ENCODE results near the gene FAN1. TPM values are rescaled to one million over a fixed set of nuclear protein-coding genes. Genes with fewer than 3 reads are reported as not detected.

Gene FAN1
- 17.2 and 21.9 TPM in 2 replicates for total RNA-seq (2014; rRNA removed; shearing (Covaris generic))
- 12.5 and 14.6 TPM in 2 replicates for polyA plus RNA-seq (2016; fragmentation: Nextera tagmentation; extraction: Ambion mirVana)

- Histone ChIP-seq H3K79me2 (ENCODE audit: insufficient read depth) (peaks cover 4% of the 10 kb centered on the region; the same call in 1 of the 2 replicates), H3K9ac (peak within 1 kb of the TSS; percentile 84), H3K27me3 (replicated peaks; ENCODE audit: insufficient read depth) (no peaks in the 10 kb centered on the region), H3K4me2 (ENCODE audit: unreplicated experiment) (peak within 1 kb of the TSS; percentile 100), H3K4me1 (ENCODE audit: insufficient read depth) (peaks cover 3% of the 10 kb centered on the region; the same call in 1 of the 2 replicates), H3F3A (ENCODE audit: insufficient read depth) (no peaks in the 10 kb centered on the region), H3K4me3 (peak within 1 kb of the TSS; percentile 99), H3K27ac (peak within 1 kb of the TSS; percentile 56), H3K9me3 (ENCODE audit: low read depth) (no peaks in the 10 kb centered on the region), H3K9me2 (ENCODE audit: insufficient read depth) (no peaks in the 10 kb centered on the region), H4K20me1 (ENCODE audit: insufficient read depth) (no peaks in the 10 kb centered on the region), H2AFZ (peak within 1 kb of the TSS; percentile 99), H3K36me3 (ENCODE audit: low read depth) (0 out of 2 replicates have a peak, but pooled peaks cover 2% of the 10 kb centered on the region)
- TF ChIP-seq EZH2 (IDR thresholded peaks at IDR 0.05; ENCODE audit: insufficient read depth, poor library complexity, severe bottlenecking) (no peak), EZH2phosphoT487 (IDR thresholded peaks at IDR 0.05; ENCODE audit: insufficient read depth, low read depth) (no peak)
- peak; percentile 93 for DNase-seq
- 1% methylated on average over 57 to 65 of the region's 65 CpGs for WGBS, 2 experiments (ENCODE audit: low coverage in 1 of 2, low lambda C conversion rate in 2 of 2, missing lambda C conversion rate in 2 of 2)
- in situ Hi-C loops (cut with MboI): no loop called here
Measured at GRCh38 chr15:30903497-30904187, at the start of gene FAN1. Gene FAN1 (plus strand): TSS chr15:30903915. CDS start chr15:30904664, 749 bp downstream.

- TF ChIP-seq EZH2 (IDR thresholded peaks at IDR 0.05; ENCODE audit: insufficient read depth, poor library complexity, severe bottlenecking) (no peak), EZH2phosphoT487 (IDR thresholded peaks at IDR 0.05; ENCODE audit: insufficient read depth, low read depth) (no peak)
- Histone ChIP-seq H3F3A (ENCODE audit: insufficient read depth) (no peaks in the 10 kb centered on the region), H3K9ac (no peak overlapping the region), H3K4me1 (ENCODE audit: insufficient read depth) (no peaks in the 10 kb centered on the region), H3K9me3 (ENCODE audit: low read depth) (no peaks in the 10 kb centered on the region), H4K20me1 (ENCODE audit: insufficient read depth) (no peaks in the 10 kb centered on the region), H3K36me3 (ENCODE audit: low read depth) (no peaks in the 10 kb centered on the region), H3K27me3 (replicated peaks; ENCODE audit: insufficient read depth) (no peaks in the 10 kb centered on the region; the same call in 1 of the 2 replicates), H3K79me2 (ENCODE audit: insufficient read depth) (no peaks in the 10 kb centered on the region), H2AFZ (peak overlapping the region; percentile 52; the same call in 1 of the 2 replicates), H3K27ac (no peak overlapping the region), H3K4me2 (ENCODE audit: unreplicated experiment) (no peak overlapping the region), H3K9me2 (ENCODE audit: insufficient read depth) (no peaks in the 10 kb centered on the region), H3K4me3 (no peak overlapping the region)
- WGBS, 2 experiments (ENCODE audit: low coverage in 1 of 2, low lambda C conversion rate in 2 of 2, missing lambda C conversion rate in 2 of 2): 3 to 5% methylated on average over 7 of the region's 7 CpGs
- in situ Hi-C loops (cut with MboI): no loop called here
- DNase-seq: peak; percentile 61
Measured at GRCh38 chr15:30859091-30859874, 44.4 kb upstream of the FAN1 start.

GRCh38 chr15:30865257-30865656, 38.5 kb upstream of the FAN1 start:
- no peaks in the 10 kb centered on the region for H3K4me1 ChIP-seq (ENCODE audit: insufficient read depth)
- H2AFZ ChIP-seq: no peak overlapping the region
- H3F3A ChIP-seq (ENCODE audit: insufficient read depth): no peaks in the 10 kb centered on the region
- H4K20me1 ChIP-seq (ENCODE audit: insufficient read depth): no peaks in the 10 kb centered on the region
- no peak overlapping the region for H3K4me2 ChIP-seq (ENCODE audit: unreplicated experiment)
- H3K27ac ChIP-seq: no peak overlapping the region
- no peaks in the 10 kb centered on the region for H3K36me3 ChIP-seq (ENCODE audit: low read depth)
- H3K27me3 ChIP-seq (replicated peaks; ENCODE audit: insufficient read depth): no peaks in the 10 kb centered on the region
- peaks cover 2% of the 10 kb centered on the region; the same call in 1 of the 2 replicates for H3K9me2 ChIP-seq (ENCODE audit: insufficient read depth)
- no peak overlapping the region for H3K4me3 ChIP-seq
- in situ Hi-C loops (cut with MboI): no loop called here
- no peak for DNase-seq
- no peak overlapping the region for H3K9ac ChIP-seq
- no peaks in the 10 kb centered on the region for H3K79me2 ChIP-seq (ENCODE audit: insufficient read depth)
- no peak for TF ChIP-seq EZH2 (IDR thresholded peaks at IDR 0.05; ENCODE audit: insufficient read depth, poor library complexity, severe bottlenecking)
- no peak for TF ChIP-seq EZH2phosphoT487 (IDR thresholded peaks at IDR 0.05; ENCODE audit: insufficient read depth, low read depth)
- H3K9me3 ChIP-seq (ENCODE audit: low read depth): no peaks in the 10 kb centered on the region

- no peaks in the 10 kb centered on the region for H3K79me2 ChIP-seq (ENCODE audit: insufficient read depth)
- in situ Hi-C loops (cut with MboI): no loop called here
- no peaks in the 10 kb centered on the region for H3F3A ChIP-seq (ENCODE audit: insufficient read depth)
- H3K27me3 ChIP-seq (replicated peaks; ENCODE audit: insufficient read depth): no peaks in the 10 kb centered on the region
- DNase-seq: no peak
- H3K9me3 ChIP-seq (ENCODE audit: low read depth): no peaks in the 10 kb centered on the region
- H3K9me2 ChIP-seq (ENCODE audit: insufficient read depth): peaks cover 2% of the 10 kb centered on the region; the same call in 1 of the 2 replicates
- WGBS, 2 experiments (ENCODE audit: low coverage in 1 of 2, low lambda C conversion rate in 2 of 2, missing lambda C conversion rate in 2 of 2): 26 to 35% methylated on average over 1 of the region's 1 CpG
- no peaks in the 10 kb centered on the region for H4K20me1 ChIP-seq (ENCODE audit: insufficient read depth)
- H3K4me1 ChIP-seq (ENCODE audit: insufficient read depth): no peaks in the 10 kb centered on the region
- no peak overlapping the region for H3K27ac ChIP-seq
- H3K9ac ChIP-seq: no peak overlapping the region
- no peak overlapping the region for H3K4me2 ChIP-seq (ENCODE audit: unreplicated experiment)
- H3K4me3 ChIP-seq: no peak overlapping the region
- H3K36me3 ChIP-seq (ENCODE audit: low read depth): no peaks in the 10 kb centered on the region
- no peak for TF ChIP-seq EZH2phosphoT487 (IDR thresholded peaks at IDR 0.05; ENCODE audit: insufficient read depth, low read depth)
- no peak for TF ChIP-seq EZH2 (IDR thresholded peaks at IDR 0.05; ENCODE audit: insufficient read depth, poor library complexity, severe bottlenecking)
- H2AFZ ChIP-seq: no peak overlapping the region
Measured at GRCh38 chr15:30870681-30871080, 33.0 kb upstream of the FAN1 start.
